HG02884 (cell line): Measurements from ENCODE around the gene TIPIN.
"Not testable (repeated sequence)": the region's sequence is repeated elsewhere in the genome, so short reads cannot be mapped to it uniquely, and the experiment has no call there.

ENCODE experiments used
- ATAC-seq: cut with Tn5 transposase; IDR thresholded peaks from one replicate; pipeline ENCODE4 v1.9.1; 2021; ENCODE audit warnings: mild to moderate bottlenecking, moderate library complexity; ENCODE audit not compliant: unreplicated experiment

Gene TIPIN

GRCh38 chr15:66386204-66387123 is 30.0 kb upstream of the TIPIN start, which contains the start of gene MAP2K1:
MAP2K1 (plus strand) TSS chr15:66386912; CDS start chr15:66387348, 436 bp downstream.
- peak; percentile 77 for ATAC-seq

GRCh38 chr15:66381376-66381775 is 24.9 kb upstream of the TIPIN start:
- not testable (repeated sequence) for ATAC-seq

- ATAC-seq, result no peak
Measured at GRCh38 chr15:66378814-66379430, 22.4 kb upstream of the TIPIN start.

GRCh38 chr15:66374179-66374578 is 17.7 kb upstream of the TIPIN start:
- no peak for ATAC-seq

GRCh38 chr15:66369773-66370651 is 13.5 kb upstream of the TIPIN start:
- ATAC-seq, result no peak

- ATAC-seq, result no peak
Measured at GRCh38 chr15:66364944-66365528, 8.6 kb upstream of the TIPIN start.

GRCh38 chr15:66362776-66363175 is 6.3 kb upstream of the TIPIN start:
- ATAC-seq, result no peak

- not testable (repeated sequence) for ATAC-seq
Measured at GRCh38 chr15:66361745-66362460, 5.4 kb upstream of the TIPIN start.

GRCh38 chr15:66359740-66360139 is 3.3 kb upstream of the TIPIN start:
- ATAC-seq, result no peak

- no peak for ATAC-seq
Measured at GRCh38 chr15:66356077-66356358, 467 bp downstream of the TIPIN start.

GRCh38 chr15:66348530-66348929 is 8.0 kb downstream of the TIPIN start:
- not testable (repeated sequence) for ATAC-seq

- no peak for ATAC-seq
Measured at GRCh38 chr15:66328771-66329170, 27.7 kb downstream of the TIPIN start.

GRCh38 chr15:66327736-66328135 is 28.7 kb downstream of the TIPIN start:
- no peak for ATAC-seq

- ATAC-seq, result no peak
Measured at GRCh38 chr15:66326051-66326450, 30.4 kb downstream of the TIPIN start.

- no peak for ATAC-seq
Measured at GRCh38 chr15:66323312-66323928, 33.1 kb downstream of the TIPIN start.

- no peak for ATAC-seq
Measured at GRCh38 chr15:66312144-66312543, 44.3 kb downstream of the TIPIN start.

- no peak for ATAC-seq
Measured at GRCh38 chr15:66310786-66311185, 45.7 kb downstream of the TIPIN start.

- ATAC-seq, result no peak
Measured at GRCh38 chr15:66309828-66310227, 46.7 kb downstream of the TIPIN start.

GRCh38 chr15:66308531-66308930 is 48.0 kb downstream of the TIPIN start:
- no peak for ATAC-seq

GRCh38 chr15:66306381-66306780 is 50.1 kb downstream of the TIPIN start:
- ATAC-seq, result no peak
